GM19438 (cell line): ENCODE measurements around the gene EGLN1.
A peak's percentile ranks its signal among the peaks of the same experiment; 100 is the strongest.

Experiments
- ATAC-seq: cut with Tn5 transposase; IDR thresholded peaks from one replicate; pipeline ENCODE4 v1.9.1; 2021; ENCODE audit warnings: low read depth; ENCODE audit not compliant: unreplicated experiment

The EGLN1 gene

GRCh38 chr1:231401478-231401877 lies 20.6 kb downstream of the EGLN1 start:
- ATAC-seq: no peak

- ATAC-seq: no peak
These were observed 24.0 kb downstream of the EGLN1 start for GRCh38 chr1:231397886-231398671.

- no peak for ATAC-seq
These were observed 25.4 kb downstream of the EGLN1 start for GRCh38 chr1:231396643-231397042.

DNA sequence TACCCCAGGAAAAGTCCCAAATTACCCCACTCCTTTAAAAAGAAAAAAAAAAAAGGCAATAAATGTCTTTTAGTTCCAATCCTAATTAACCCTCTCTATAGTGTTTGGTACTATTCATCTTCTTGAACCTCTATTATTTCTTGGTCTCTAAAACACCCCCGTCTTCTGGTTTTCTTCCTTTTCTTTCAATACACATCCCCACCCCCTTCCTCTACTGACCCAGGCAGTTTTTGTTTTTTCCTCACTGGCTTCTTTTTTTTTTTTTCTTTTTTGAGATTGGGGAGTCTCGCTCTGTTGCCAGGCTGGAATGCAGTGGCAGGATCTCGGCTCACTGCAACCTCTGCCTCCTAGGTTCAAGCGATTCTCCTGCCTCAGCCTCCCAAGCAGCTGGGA lies 26.1 kb downstream of the EGLN1 start:
- no peak for ATAC-seq

DNA sequence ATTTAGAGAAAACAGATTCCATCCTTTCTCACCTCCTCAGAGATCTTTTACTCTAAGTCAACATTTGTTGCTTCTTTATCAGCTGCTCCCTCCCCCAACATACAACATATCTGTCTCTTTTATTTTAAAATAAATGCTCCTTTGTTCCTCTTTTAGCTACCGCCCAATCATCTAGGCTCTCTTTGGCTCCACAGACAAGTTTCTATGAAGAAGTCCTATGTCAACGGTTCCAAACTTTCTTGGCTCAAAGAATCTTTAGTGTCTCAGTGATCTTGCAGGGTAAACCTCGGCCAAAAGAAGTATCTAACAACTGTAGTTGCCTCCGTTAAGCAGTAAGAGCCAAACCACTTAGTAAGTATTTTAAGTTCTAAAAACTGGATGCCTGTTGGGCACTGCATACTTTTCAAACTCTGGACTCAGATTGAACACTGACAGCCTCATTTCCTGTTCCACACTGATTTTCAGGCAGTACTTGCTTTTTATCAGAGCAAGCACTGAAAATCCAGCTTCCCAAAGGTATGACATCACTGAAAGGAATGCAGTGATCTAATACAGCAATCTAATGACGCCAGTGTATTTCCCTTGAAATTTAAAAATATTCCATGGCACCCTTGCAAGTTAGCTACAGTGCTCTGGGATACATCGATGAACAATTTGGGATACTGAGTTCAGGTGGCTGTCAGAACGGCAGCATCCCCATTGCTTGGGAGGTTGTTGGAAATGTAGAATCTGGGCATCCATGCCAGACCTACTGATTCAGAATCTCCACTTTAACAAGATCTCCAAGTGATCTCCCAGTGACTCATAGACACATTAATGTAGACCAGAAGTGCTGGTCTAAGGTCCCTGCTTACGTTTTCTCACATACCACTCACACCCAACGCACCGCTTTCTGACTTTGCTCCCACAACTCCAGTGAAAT lies 26.8 kb downstream of the EGLN1 start:
- no peak for ATAC-seq

DNA sequence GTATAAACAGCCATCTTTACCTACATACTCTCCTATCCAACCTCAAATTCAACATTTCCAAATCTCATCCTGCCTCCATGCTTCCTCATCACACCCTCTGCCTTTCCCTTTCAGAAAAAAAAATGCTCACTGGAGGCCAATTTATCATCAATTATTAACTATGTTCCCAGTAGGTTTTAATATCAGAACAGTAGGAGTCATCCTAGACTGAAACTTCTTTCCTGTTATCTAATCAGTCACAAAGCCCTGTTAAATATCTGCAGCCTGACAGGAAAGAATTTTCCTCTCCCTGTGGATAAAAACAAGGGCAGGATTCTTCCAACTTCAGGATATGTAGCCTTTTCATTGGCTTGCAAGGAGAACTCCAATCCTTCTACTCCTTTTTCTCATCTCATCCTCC lies 28.4 kb downstream of the EGLN1 start:
- ATAC-seq: no peak

- no peak for ATAC-seq
These were observed 29.5 kb downstream of the EGLN1 start for GRCh38 chr1:231392389-231393131.

GRCh38 chr1:231390071-231390470 lies 32.0 kb downstream of the EGLN1 start:
- no peak for ATAC-seq

- no peak for ATAC-seq
These were observed 34.1 kb downstream of the EGLN1 start for GRCh38 chr1:231387770-231388669.

GRCh38 chr1:231386466-231386865 lies 35.6 kb downstream of the EGLN1 start:
- ATAC-seq: no peak

DNA sequence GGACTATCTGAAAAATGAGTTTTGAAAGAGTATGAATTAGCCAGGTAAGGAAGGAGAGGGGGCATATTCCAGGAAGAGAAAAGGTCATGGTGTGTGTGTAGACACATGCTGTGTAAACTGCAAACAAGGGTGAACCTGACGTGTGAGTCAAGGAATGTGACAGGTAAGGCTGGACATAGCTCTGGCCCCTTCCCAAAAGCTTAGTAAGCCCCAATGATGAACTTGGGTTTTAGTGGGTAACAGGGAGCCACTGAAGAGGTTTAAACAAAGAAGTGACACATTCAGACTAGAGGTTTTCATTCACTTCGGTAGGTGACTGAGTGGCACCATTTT lies 36.7 kb downstream of the EGLN1 start:
- ATAC-seq: no peak

- no peak for ATAC-seq
These were observed 37.2 kb downstream of the EGLN1 start for GRCh38 chr1:231384696-231385415.

DNA sequence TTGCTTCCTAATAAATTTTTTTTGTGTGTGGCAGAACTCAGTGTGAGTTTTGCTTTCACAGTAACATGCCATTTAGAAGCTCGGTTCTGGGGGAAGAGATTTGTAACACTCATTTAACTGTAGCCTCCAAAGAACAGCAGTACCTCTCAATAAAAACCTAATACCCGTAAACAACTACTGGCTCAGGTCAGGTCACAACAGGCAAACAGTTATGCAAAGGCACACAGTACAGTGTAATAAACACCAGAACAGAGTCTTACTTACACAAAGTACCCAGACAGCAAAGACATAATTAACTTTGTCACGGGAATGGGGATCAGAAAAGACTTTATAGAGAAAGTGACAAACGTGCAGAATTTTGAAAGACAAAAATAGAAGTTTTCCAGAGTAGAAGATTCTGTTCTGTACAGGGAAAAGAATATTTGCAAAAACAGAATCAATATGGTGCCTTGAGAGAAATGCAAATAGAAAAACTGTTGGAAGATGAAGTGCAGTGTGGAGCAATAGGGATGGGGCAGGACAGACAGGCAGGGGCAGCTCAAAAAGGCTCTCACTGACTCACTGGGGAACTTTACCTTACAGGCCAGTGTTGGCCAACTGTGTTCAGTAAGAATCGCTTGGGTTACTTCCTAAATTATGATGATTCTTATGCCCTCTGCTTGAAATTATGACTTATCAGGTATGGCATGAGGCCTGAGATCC lies 38.8 kb downstream of the EGLN1 start:
- ATAC-seq: no peak

DNA sequence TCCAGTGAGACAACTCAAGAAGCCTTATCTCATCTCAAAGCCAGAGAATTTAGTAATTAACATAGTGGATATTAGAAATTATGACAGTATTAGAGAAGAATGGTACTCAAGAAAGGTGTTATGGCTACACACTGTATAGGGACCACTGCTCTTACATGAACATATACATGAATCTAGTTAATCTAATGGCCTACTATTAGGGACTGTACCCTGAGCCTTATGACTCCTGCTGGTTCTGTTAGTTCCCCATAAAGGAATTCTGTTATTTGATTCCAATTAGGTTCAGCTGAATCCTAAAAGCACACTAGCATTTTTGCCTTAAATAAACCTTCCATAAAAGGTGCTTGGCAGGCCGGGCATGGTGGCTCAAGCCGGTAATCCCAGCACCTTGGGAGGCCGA lies 39.7 kb downstream of the EGLN1 start:
- ATAC-seq: no peak

GRCh38 chr1:231381729-231382128 lies 40.4 kb downstream of the EGLN1 start:
- ATAC-seq: no peak

GRCh38 chr1:231376875-231377549 lies 45.1 kb downstream of the EGLN1 start:
- ATAC-seq: peak; percentile 56

DNA sequence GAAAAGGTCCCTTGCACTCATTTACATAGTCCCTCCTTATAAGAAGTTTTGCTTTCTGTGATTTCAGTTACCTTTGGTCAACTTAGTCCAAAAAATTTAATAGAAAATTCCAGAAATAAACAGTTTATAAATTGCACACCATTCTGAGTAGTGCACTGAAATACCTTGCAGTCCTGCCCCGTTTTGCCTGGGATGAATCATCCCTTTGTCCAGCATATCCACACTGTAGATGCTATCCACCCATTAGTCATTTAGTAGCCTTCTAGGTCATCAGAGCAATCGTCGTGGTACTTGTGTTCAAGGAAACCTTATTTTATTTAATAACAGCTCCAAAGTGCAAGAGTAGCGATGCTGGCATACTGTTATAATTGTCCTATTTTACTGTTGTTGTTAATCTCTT lies 46.0 kb downstream of the EGLN1 start:
- no peak for ATAC-seq

GRCh38 chr1:231374394-231374793 lies 47.7 kb downstream of the EGLN1 start:
- ATAC-seq: no peak
